22Rv1 (cell line): ENCODE measurements around the gene CD59.

Source experiments
- H3K27ac ChIP-seq: fragments of 450-650 bp; 2 replicates; pipeline ENCODE4 v1.5.1; 2017
- ZFX ChIP-seq: fragments of 450-650 bp; IDR thresholded peaks from 2 replicates; pipeline ENCODE4 v1.6.1; 2017; ENCODE audit warnings: antibody characterized with exemption, borderline replicate concordance
- TF ChIP-seq, protein P1 (sequence below): fragments of 450-650 bp; IDR thresholded peaks from 2 replicates; pipeline ENCODE4 v1.5.1; 2017; ENCODE audit warnings: mild to moderate bottlenecking

Gene CD59

DNA sequence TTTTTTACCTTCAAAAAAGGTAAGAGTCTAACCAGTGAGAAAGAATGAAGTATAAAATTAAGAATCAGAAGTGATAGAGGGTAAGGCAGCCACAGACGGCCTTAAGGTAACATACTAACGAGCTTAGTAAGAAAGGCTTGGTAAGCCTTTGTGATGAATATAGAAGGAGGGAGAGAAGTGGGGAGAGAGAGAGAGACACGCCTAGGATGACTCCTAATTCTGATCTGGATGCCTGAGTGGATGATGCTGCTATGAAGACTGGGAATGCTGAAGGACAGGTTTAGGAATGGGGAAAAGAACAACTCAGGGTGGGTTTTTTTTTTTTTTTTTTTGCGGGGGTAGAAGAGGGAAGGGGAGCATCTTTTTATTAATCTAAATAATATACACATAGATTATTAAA is 33.3 kb upstream of the CD59 start:
- H3K27ac ChIP-seq: no peak overlapping the region
- TF ChIP-seq, protein P1, sequence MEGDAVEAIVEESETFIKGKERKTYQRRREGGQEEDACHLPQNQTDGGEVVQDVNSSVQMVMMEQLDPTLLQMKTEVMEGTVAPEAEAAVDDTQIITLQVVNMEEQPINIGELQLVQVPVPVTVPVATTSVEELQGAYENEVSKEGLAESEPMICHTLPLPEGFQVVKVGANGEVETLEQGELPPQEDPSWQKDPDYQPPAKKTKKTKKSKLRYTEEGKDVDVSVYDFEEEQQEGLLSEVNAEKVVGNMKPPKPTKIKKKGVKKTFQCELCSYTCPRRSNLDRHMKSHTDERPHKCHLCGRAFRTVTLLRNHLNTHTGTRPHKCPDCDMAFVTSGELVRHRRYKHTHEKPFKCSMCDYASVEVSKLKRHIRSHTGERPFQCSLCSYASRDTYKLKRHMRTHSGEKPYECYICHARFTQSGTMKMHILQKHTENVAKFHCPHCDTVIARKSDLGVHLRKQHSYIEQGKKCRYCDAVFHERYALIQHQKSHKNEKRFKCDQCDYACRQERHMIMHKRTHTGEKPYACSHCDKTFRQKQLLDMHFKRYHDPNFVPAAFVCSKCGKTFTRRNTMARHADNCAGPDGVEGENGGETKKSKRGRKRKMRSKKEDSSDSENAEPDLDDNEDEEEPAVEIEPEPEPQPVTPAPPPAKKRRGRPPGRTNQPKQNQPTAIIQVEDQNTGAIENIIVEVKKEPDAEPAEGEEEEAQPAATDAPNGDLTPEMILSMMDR: no peak
- TF ChIP-seq ZFX: no peak

DNA sequence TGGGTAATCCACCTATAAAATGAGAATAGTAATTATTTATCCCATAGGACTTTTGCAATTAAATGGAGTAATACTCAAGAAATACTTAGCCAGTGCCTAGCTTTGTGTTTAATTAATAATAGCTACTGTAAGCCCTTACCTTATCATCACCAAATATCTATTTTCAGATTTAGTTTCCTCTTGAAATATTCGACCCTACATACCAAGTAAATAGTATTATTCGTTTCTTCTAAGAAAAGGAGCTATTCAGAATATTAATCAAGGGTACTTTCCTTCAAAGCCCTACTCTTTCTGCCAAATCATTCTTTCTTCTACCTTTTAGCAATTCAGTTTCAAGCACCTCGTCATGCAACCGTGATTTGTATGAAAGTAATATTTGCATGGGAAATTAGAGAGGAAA is 31.4 kb upstream of the CD59 start:
- TF ChIP-seq, protein P1: no peak
- no peak for TF ChIP-seq ZFX
- no peak overlapping the region for H3K27ac ChIP-seq

DNA sequence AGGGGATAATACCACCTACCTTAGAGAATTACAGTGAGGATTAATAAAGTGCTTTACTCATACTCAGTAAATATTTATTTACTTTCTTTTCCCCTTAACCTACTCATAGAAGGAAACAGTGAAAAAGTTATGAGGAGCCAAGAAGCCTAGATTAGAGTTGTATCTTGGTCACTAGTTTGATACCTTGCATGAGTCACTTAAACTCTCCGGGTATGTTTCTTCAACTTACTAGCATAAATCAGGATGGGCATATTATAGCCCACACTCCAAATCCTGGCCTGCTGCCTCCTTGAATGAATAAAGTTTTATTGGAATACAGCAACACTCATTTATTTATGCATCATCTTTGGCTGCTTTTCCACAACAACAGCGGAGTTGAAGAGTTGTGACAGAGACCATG is 29.9 kb upstream of the CD59 start:
- TF ChIP-seq, protein P1: no peak
- TF ChIP-seq ZFX: no peak

DNA sequence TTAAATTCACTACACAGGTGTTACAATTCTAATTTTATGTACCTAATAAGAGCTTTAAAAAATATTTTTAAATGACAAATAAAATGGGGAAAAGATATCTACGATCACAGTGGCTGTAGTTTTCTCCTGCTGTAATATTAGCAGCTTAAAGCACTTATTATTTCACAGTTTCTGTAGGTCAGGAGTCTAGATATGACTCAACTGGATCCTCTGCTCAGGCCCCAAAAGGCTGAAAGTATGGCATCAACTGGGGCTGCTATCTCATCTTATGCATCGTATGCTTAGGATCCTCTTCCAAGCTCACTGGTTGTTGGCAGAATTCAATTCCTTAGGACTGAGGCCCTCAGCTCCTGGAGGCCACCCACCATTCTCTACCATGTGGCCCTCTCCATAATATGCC is 25.2 kb upstream of the CD59 start:
- no peak overlapping the region for H3K27ac ChIP-seq
- no peak for TF ChIP-seq ZFX
- TF ChIP-seq, protein P1: no peak

More for the DNA sequence above, 29.9 kb upstream of the CD59 start:
- no peak overlapping the region for H3K27ac ChIP-seq

DNA sequence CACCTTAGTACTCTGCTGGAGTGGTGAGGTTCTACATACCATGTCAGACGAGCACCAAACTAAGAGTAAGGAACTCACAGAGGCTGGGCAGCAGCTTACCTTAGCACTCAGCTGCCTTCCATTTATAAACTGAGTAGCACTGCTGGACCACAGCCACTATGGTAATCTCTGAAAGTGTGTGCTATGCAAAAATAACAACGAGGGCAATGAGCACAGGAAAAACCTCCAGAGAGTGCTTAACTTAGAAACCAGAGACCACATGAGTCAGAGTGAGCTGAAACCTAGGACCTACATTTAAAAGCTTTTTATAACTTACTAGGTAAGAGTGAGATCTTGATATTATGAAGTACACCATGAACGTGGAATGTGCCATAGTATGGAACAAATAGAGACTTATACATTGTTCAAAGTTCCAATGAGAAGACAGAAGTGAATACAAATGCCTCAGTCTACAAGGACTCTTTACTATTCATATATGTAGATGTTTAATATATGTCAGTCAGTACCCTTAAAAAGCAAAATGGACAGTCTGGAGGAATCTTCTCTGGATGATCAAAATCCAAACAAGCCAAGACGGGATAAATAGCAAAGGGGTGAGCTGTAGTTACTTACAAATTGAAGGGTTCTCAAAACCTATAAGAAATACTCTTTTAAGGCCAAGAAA is 17.2 kb upstream of the CD59 start:
- no peak for TF ChIP-seq ZFX
- TF ChIP-seq, protein P1: no peak
- H3K27ac ChIP-seq: no peak overlapping the region

DNA sequence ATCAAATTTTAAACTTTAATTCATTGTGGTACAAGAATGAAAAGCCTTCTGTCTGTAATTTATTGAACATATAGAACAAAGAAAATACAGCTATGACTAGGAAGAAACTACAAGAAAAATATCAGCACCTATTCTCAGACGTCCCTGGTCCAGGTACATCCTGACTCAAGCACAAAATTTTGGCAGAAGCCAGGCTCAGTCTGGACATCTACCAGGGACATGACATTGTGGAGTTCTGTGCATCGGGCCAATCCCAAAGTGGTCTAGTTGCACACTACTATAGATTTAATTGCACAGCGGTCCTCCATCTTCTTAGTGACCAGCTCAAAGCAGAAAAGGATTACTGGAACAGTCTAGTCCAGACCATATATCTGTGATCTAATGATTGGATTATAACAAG is 15.7 kb upstream of the CD59 start:
- no peak overlapping the region for H3K27ac ChIP-seq
- TF ChIP-seq, protein P1: no peak
- TF ChIP-seq ZFX: no peak

DNA sequence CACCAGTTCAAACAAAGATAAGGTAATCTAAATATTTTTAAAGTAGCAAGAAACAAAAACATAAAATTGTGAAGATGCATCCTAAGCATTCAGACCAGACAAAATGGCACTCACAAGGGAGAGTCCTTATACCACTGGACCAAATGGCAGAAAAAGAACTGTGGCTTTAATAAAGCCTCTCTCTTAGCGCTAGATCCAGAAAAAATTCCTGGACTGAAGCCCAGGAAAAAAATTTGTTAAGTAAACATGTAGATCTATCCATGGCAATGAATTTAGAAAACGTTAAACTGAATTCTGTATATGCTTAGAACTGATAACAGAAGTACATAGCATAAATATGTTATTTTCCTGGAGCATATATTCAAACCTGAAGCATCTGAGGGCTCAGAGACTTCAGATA is 11.8 kb upstream of the CD59 start:
- TF ChIP-seq, protein P1: no peak
- TF ChIP-seq ZFX: no peak
- H3K27ac ChIP-seq: no peak overlapping the region
